Measurements from ENCODE around the gene ARHGEF10L.

Gene ARHGEF10L

GRCh38 chr1:17679856-17680255, 140.4 kb downstream of the ARHGEF10L start:
- H3K27ac ChIP-seq (ENCODE audit: low read length): no peak overlapping the region
- no peak overlapping the region for H3K9ac ChIP-seq (ENCODE audit: low read depth, low read length)
- no peak overlapping the region for H3K4me2 ChIP-seq (ENCODE audit: insufficient read depth, low read length)
- no peak overlapping the region for H2AFZ ChIP-seq (ENCODE audit: low read depth, low read length)
- no peak overlapping the region for H3K4me3 ChIP-seq (ENCODE audit: low read depth in 1 of 2, low read length in 2 of 2)
- H3K4me1 ChIP-seq (ENCODE audit: insufficient read depth, low read length): no peaks in the 10 kb centered on the region
- DNase-seq (no peak), ATAC-seq (ENCODE audit: insufficient read depth, low read depth) (no peak)
- no peaks in the 10 kb centered on the region for H3K27me3 ChIP-seq (ENCODE audit: insufficient read depth, low read length, poor library complexity)
- H3K36me3 ChIP-seq (ENCODE audit: insufficient read depth, low read length): no peaks in the 10 kb centered on the region
- H3K9me3 ChIP-seq (ENCODE audit: insufficient read depth, low read length, severe bottlenecking): no peaks in the 10 kb centered on the region
- H3K79me2 ChIP-seq (ENCODE audit: insufficient read depth, low read length): no peaks in the 10 kb centered on the region
- TF ChIP-seq CTCF (IDR thresholded peaks at IDR 0.05; ENCODE audit: borderline replicate concordance, extremely low read depth, low read length, poor library complexity, severe bottlenecking) (no peak), EZH2 (IDR thresholded peaks at IDR 0.05; ENCODE audit: borderline replicate concordance, low read depth, low read length, severe bottlenecking) (no peak)
- H4K20me1 ChIP-seq (ENCODE audit: insufficient read depth, low read length): peaks cover 18% of the 10 kb centered on the region

- Histone ChIP-seq H3K27me3 (ENCODE audit: insufficient read depth, low read length, poor library complexity) (no peaks in the 10 kb centered on the region), H4K20me1 (ENCODE audit: insufficient read depth, low read length) (peaks cover 14% of the 10 kb centered on the region), H3K4me1 (ENCODE audit: insufficient read depth, low read length) (no peaks in the 10 kb centered on the region), H3K9me3 (ENCODE audit: insufficient read depth, low read length, severe bottlenecking) (no peaks in the 10 kb centered on the region), H3K27ac (ENCODE audit: low read length) (no peak overlapping the region), H3K4me3 (ENCODE audit: low read depth in 1 of 2, low read length in 2 of 2) (no peak overlapping the region), H3K9ac (ENCODE audit: low read depth, low read length) (no peak overlapping the region), H3K79me2 (ENCODE audit: insufficient read depth, low read length) (no peaks in the 10 kb centered on the region), H3K4me2 (ENCODE audit: insufficient read depth, low read length) (no peak overlapping the region), H2AFZ (ENCODE audit: low read depth, low read length) (no peak overlapping the region), H3K36me3 (ENCODE audit: insufficient read depth, low read length) (no peaks in the 10 kb centered on the region)
- TF ChIP-seq CTCF (IDR thresholded peaks at IDR 0.05; ENCODE audit: borderline replicate concordance, extremely low read depth, low read length, poor library complexity, severe bottlenecking): no peak
- no peak for TF ChIP-seq EZH2 (IDR thresholded peaks at IDR 0.05; ENCODE audit: borderline replicate concordance, low read depth, low read length, severe bottlenecking)
- no peak for DNase-seq
- ATAC-seq (ENCODE audit: insufficient read depth, low read depth): no peak
Measured at GRCh38 chr1:17680308-17680707, 140.8 kb downstream of the ARHGEF10L start.

- no peak overlapping the region for H3K9ac ChIP-seq (ENCODE audit: low read depth, low read length)
- no peaks in the 10 kb centered on the region for H3K9me3 ChIP-seq (ENCODE audit: insufficient read depth, low read length, severe bottlenecking)
Measured at GRCh38 chr1:17682400-17682799, 142.9 kb downstream of the ARHGEF10L start.

More at GRCh38 chr1:17682400-17682799, 142.9 kb downstream of the ARHGEF10L start:
- Histone ChIP-seq H4K20me1 (ENCODE audit: insufficient read depth, low read length) (0 out of 2 replicates have a peak, but pooled peaks cover 3% of the 10 kb centered on the region), H3K27me3 (ENCODE audit: insufficient read depth, low read length, poor library complexity) (no peaks in the 10 kb centered on the region), H3K79me2 (ENCODE audit: insufficient read depth, low read length) (no peaks in the 10 kb centered on the region), H3K4me3 (ENCODE audit: low read depth in 1 of 2, low read length in 2 of 2) (no peak overlapping the region), H3K4me2 (ENCODE audit: insufficient read depth, low read length) (no peak overlapping the region), H3K36me3 (ENCODE audit: insufficient read depth, low read length) (no peaks in the 10 kb centered on the region), H2AFZ (ENCODE audit: low read depth, low read length) (no peak overlapping the region), H3K4me1 (ENCODE audit: insufficient read depth, low read length) (no peaks in the 10 kb centered on the region), H3K27ac (ENCODE audit: low read length) (no peak overlapping the region)
- DNase-seq (no peak), ATAC-seq (ENCODE audit: insufficient read depth, low read depth) (no peak)
- TF ChIP-seq EZH2 (IDR thresholded peaks at IDR 0.05; ENCODE audit: borderline replicate concordance, low read depth, low read length, severe bottlenecking) (no peak), CTCF (IDR thresholded peaks at IDR 0.05; ENCODE audit: borderline replicate concordance, extremely low read depth, low read length, poor library complexity, severe bottlenecking) (no peak)
